AML-193 (cell line): ENCODE results near the gene APIP.
A peak's percentile ranks its signal among the peaks of the same experiment; 100 is the strongest.

Experiments used
- DNase-seq, 2 experiments: peaks; one replicate each; lab custom pipeline; 2025; lab: John Stamatoyannopoulos, UW

The APIP gene

GRCh38 chr11:34840736-34841386, 75.3 kb downstream of the APIP start:
- peak; percentile 77 to 79 for DNase-seq

GRCh38 chr11:34839969-34840368, 76.2 kb downstream of the APIP start:
- no peak for DNase-seq

- no peak for DNase-seq
Measured at GRCh38 chr11:34836958-34837856, 79.0 kb downstream of the APIP start.

- no peak for DNase-seq
Measured at GRCh38 chr11:34833602-34834001, 82.6 kb downstream of the APIP start.
